KMS-11 (cell line): Measurements from ENCODE around the gene TMEM132C.

ENCODE experiments used
- H2AFZ ChIP-seq: fragments of 200-600 bp; sonication (generic); 2 replicates; pipeline ENCODE4 v1.6.1; 2016; ENCODE audit warnings: antibody characterized with exemption, mixed run types, low read depth
- H3K27ac ChIP-seq: fragments of 200-600 bp; sonication (generic); 2 replicates; pipeline ENCODE4 v1.6.1; 2016; ENCODE audit warnings: mild to moderate bottlenecking, mixed run types
- H3K27me3 ChIP-seq: fragments of 200-600 bp; sonication (generic); 2 replicates; pipeline ENCODE4 v1.6.1; 2017; ENCODE audit warnings: mild to moderate bottlenecking, low read depth, mixed run types, moderate library complexity; ENCODE audit not compliant: insufficient read depth
- H3K36me3 ChIP-seq: fragments of 200-600 bp; sonication (generic); 2 replicates; pipeline ENCODE4 v1.6.1; 2017; ENCODE audit warnings: mild to moderate bottlenecking, mixed run types; ENCODE audit not compliant: insufficient read depth
- H3K4me1 ChIP-seq: fragments of 200-600 bp; sonication (generic); 2 replicates; pipeline ENCODE4 v1.6.1; 2016; ENCODE audit warnings: mild to moderate bottlenecking, low read depth, mixed run types; ENCODE audit not compliant: poor library complexity, severe bottlenecking
- H3K4me2 ChIP-seq: fragments of 200-600 bp; sonication (generic); 2 replicates; pipeline ENCODE4 v1.7.0; 2016; ENCODE audit warnings: mild to moderate bottlenecking, mixed run types
- H3K4me3 ChIP-seq: fragments of 200-600 bp; sonication (generic); IDR thresholded peaks from 2 replicates; pipeline ENCODE4 v1.6.1; 2017; ENCODE audit warnings: low read depth, low read length, mixed read lengths; ENCODE audit not compliant: insufficient read depth
- H3K79me2 ChIP-seq: fragments of 200-600 bp; sonication (generic); 2 replicates; pipeline ENCODE4 v1.6.1; 2016; ENCODE audit warnings: low read depth, mixed run types; ENCODE audit not compliant: insufficient read depth
- H3K9ac ChIP-seq: fragments of 200-600 bp; sonication (generic); 2 replicates; pipeline ENCODE4 v1.6.1; 2016; ENCODE audit warnings: mild to moderate bottlenecking, mixed run types
- H4K20me1 ChIP-seq: fragments of 200-600 bp; sonication (generic); 2 replicates; pipeline ENCODE4 v1.6.1; 2016; ENCODE audit warnings: mild to moderate bottlenecking, mixed run types; ENCODE audit not compliant: insufficient read depth
- CTCF ChIP-seq: fragments of 200-600 bp; sonication (generic); conservative IDR thresholded peaks from 2 replicates; pipeline ENCODE4 v1.6.1; 2017; ENCODE audit warnings: low read depth, mild to moderate bottlenecking, antibody characterized with exemption, low read length, moderate library complexity, mixed read lengths

TMEM132C gene

GRCh38 chr12:128662101-128662500 is 395.1 kb downstream of the TMEM132C start:
- Histone ChIP-seq H3K4me1 (no peaks in the 10 kb centered on the region), H3K36me3 (no peaks in the 10 kb centered on the region), H3K79me2 (no peaks in the 10 kb centered on the region), H3K4me3 (no peak overlapping the region), H3K27ac (no peak overlapping the region), H4K20me1 (no peaks in the 10 kb centered on the region), H3K27me3 (no peaks in the 10 kb centered on the region), H3K9ac (no peak overlapping the region), H3K4me2 (no peak overlapping the region), H2AFZ (no peak overlapping the region)
- TF ChIP-seq CTCF: no peak

GRCh38 chr12:128664501-128664900 is 397.5 kb downstream of the TMEM132C start:
- Histone ChIP-seq H2AFZ (no peak overlapping the region), H3K36me3 (no peaks in the 10 kb centered on the region), H3K9ac (no peak overlapping the region), H4K20me1 (no peaks in the 10 kb centered on the region), H3K79me2 (no peaks in the 10 kb centered on the region), H3K4me3 (no peak overlapping the region), H3K4me1 (no peaks in the 10 kb centered on the region), H3K27ac (no peak overlapping the region), H3K4me2 (no peak overlapping the region), H3K27me3 (no peaks in the 10 kb centered on the region)
- TF ChIP-seq CTCF: no peak

- Histone ChIP-seq H2AFZ (no peak overlapping the region), H3K36me3 (no peaks in the 10 kb centered on the region), H3K27me3 (no peaks in the 10 kb centered on the region), H3K4me1 (no peaks in the 10 kb centered on the region), H4K20me1 (no peaks in the 10 kb centered on the region), H3K27ac (no peak overlapping the region), H3K9ac (no peak overlapping the region), H3K79me2 (no peaks in the 10 kb centered on the region), H3K4me2 (no peak overlapping the region), H3K4me3 (no peak overlapping the region)
- no peak for TF ChIP-seq CTCF
These were observed 400.2 kb downstream of the TMEM132C start for GRCh38 chr12:128667193-128667592.

GRCh38 chr12:128671528-128672042 is 404.6 kb downstream of the TMEM132C start:
- Histone ChIP-seq H3K36me3 (no peaks in the 10 kb centered on the region), H3K27me3 (no peaks in the 10 kb centered on the region), H3K79me2 (no peaks in the 10 kb centered on the region), H4K20me1 (no peaks in the 10 kb centered on the region), H2AFZ (no peak overlapping the region), H3K9ac (no peak overlapping the region), H3K4me3 (no peak overlapping the region), H3K4me1 (no peaks in the 10 kb centered on the region), H3K27ac (no peak overlapping the region), H3K4me2 (no peak overlapping the region)
- no peak for TF ChIP-seq CTCF
